SK-N-SH treated with all-trans-retinoic acid at 6 μM for 48 hours (cell line): ENCODE results near the gene GPD1.

Experiments
- ATAC-seq: fragments of 200-7000 bp; cut with Tn5 transposase; 3 replicates; pipeline ENCODE4 v1.9.1; 2020; ENCODE audit warnings: mild to moderate bottlenecking, moderate library complexity
- ARNTL ChIP-seq: fragments of 450-650 bp; formaldehyde crosslinking; IDR thresholded peaks from 2 replicates; pipeline ENCODE4 v1.5.0; 2020; ENCODE audit warnings: low read depth, mild to moderate bottlenecking, moderate library complexity, borderline replicate concordance
- BACH2 ChIP-seq: fragments of 250-450 bp; sonication (Bioruptor Pico); IDR thresholded peaks from 2 replicates; pipeline ENCODE4 v1.9.0; 2021; ENCODE audit warnings: mild to moderate bottlenecking, borderline replicate concordance
- CSDC2 ChIP-seq: fragments of 250-450 bp; sonication (Bioruptor Pico); IDR thresholded peaks from 2 replicates; pipeline ENCODE4 v1.5.0; 2020; ENCODE audit warnings: mild to moderate bottlenecking, moderate library complexity
- GLIS3 ChIP-seq: fragments of 250-450 bp; sonication (Bioruptor Pico); IDR thresholded peaks from 2 replicates; pipeline ENCODE4 v1.5.0; 2020; ENCODE audit warnings: mild to moderate bottlenecking, moderate library complexity
- ISL1 ChIP-seq: fragments of 250-450 bp; sonication (Bioruptor Pico); IDR thresholded peaks from 2 replicates; pipeline ENCODE4 v2.1.2; 2022; ENCODE audit warnings: mild to moderate bottlenecking, moderate library complexity
- OSR1 ChIP-seq: fragments of 250-450 bp; sonication (Bioruptor Pico); IDR thresholded peaks from 2 replicates; pipeline ENCODE4 v1.8.0; 2022; ENCODE audit warnings: moderate library complexity, mild to moderate bottlenecking, inconsistent platforms
- PPARA ChIP-seq: fragments of 250-450 bp; sonication (Bioruptor Pico); IDR thresholded peaks from 2 replicates; pipeline ENCODE4 v1.5.0; 2020; ENCODE audit warnings: mild to moderate bottlenecking, borderline replicate concordance
- RARB ChIP-seq: fragments of 250-450 bp; sonication (Bioruptor Pico); IDR thresholded peaks from 2 replicates; pipeline ENCODE4 v1.8.0; 2021; ENCODE audit warnings: mild to moderate bottlenecking, moderate library complexity
- TCF4 ChIP-seq: fragments of 250-450 bp; sonication (Bioruptor Pico); IDR thresholded peaks from 2 replicates; pipeline ENCODE4 v1.8.0; 2021; ENCODE audit warnings: mild to moderate bottlenecking, moderate library complexity, borderline replicate concordance
- TOX ChIP-seq: fragments of 250-450 bp; sonication (Bioruptor Pico); IDR thresholded peaks from 2 replicates; pipeline ENCODE4 v1.8.0; 2021; ENCODE audit warnings: mild to moderate bottlenecking, moderate library complexity, borderline replicate concordance
- ZC3H10 ChIP-seq: fragments of 250-450 bp; sonication (Bioruptor Pico); IDR thresholded peaks from 2 replicates; pipeline ENCODE4 v1.5.1; 2021; ENCODE audit warnings: mild to moderate bottlenecking, moderate library complexity
- ZFP3 ChIP-seq: fragments of 250-450 bp; sonication (Bioruptor Pico); IDR thresholded peaks from 2 replicates; pipeline ENCODE4 v1.5.0; 2020; ENCODE audit warnings: mild to moderate bottlenecking, moderate library complexity
- ZFP30 ChIP-seq: fragments of 450-650 bp; formaldehyde crosslinking; IDR thresholded peaks from 2 replicates; pipeline ENCODE4 v1.5.0; 2022; ENCODE audit warnings: mild to moderate bottlenecking, moderate library complexity
- ZNF8 ChIP-seq: fragments of 450-650 bp; formaldehyde crosslinking; IDR thresholded peaks from 2 replicates; pipeline ENCODE4 v1.5.0; 2020; ENCODE audit warnings: mild to moderate bottlenecking, moderate library complexity
- TF ChIP-seq, protein P1 (sequence below): fragments of 250-450 bp; sonication (Bioruptor Pico); IDR thresholded peaks from 2 replicates; pipeline ENCODE4 v1.5.0; 2020; ENCODE audit warnings: mild to moderate bottlenecking, moderate library complexity
- TF ChIP-seq, protein P2 (sequence below): fragments of 250-450 bp; sonication (Bioruptor Pico); IDR thresholded peaks from 2 replicates; pipeline ENCODE4 v1.5.1; 2020; ENCODE audit warnings: low read depth, mild to moderate bottlenecking, moderate library complexity
- TF ChIP-seq, protein P3 (sequence below): fragments of 250-450 bp; sonication (Bioruptor Pico); IDR thresholded peaks from 2 replicates; pipeline ENCODE4 v1.5.1; 2021; ENCODE audit warnings: mild to moderate bottlenecking, moderate library complexity
- TF ChIP-seq, protein P4 (sequence below): fragments of 250-450 bp; sonication (Bioruptor Pico); IDR thresholded peaks from 2 replicates; pipeline ENCODE4 v1.8.0; 2021; ENCODE audit warnings: low read depth, mild to moderate bottlenecking, moderate library complexity, borderline replicate concordance

The GPD1 gene

DNA sequence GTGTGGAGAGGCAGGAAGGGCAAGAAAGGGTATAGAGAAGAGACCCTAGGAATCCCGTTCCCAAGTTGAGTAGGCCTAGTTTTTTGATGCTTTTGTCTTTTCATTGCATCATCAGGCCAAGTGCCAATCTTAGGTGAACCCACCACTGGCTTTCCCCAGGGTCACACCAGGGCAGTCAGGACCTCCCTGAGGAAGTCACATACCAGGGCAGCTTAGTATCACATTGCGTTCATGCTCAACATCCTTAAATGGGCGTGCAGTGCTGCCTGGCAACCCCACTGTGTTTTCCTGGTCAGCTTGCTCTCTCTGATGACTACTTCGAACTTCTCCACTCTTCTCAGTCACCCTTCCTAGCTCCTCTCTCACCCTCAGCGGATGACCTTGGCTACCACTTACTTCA lies 37.4 kb upstream of the GPD1 start (continued):
- TF ChIP-seq, protein P1, sequence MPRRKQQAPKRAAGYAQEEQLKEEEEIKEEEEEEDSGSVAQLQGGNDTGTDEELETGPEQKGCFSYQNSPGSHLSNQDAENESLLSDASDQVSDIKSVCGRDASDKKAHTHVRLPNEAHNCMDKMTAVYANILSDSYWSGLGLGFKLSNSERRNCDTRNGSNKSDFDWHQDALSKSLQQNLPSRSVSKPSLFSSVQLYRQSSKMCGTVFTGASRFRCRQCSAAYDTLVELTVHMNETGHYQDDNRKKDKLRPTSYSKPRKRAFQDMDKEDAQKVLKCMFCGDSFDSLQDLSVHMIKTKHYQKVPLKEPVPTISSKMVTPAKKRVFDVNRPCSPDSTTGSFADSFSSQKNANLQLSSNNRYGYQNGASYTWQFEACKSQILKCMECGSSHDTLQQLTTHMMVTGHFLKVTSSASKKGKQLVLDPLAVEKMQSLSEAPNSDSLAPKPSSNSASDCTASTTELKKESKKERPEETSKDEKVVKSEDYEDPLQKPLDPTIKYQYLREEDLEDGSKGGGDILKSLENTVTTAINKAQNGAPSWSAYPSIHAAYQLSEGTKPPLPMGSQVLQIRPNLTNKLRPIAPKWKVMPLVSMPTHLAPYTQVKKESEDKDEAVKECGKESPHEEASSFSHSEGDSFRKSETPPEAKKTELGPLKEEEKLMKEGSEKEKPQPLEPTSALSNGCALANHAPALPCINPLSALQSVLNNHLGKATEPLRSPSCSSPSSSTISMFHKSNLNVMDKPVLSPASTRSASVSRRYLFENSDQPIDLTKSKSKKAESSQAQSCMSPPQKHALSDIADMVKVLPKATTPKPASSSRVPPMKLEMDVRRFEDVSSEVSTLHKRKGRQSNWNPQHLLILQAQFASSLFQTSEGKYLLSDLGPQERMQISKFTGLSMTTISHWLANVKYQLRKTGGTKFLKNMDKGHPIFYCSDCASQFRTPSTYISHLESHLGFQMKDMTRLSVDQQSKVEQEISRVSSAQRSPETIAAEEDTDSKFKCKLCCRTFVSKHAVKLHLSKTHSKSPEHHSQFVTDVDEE (CRISPR knock-in tag): no peak

DNA sequence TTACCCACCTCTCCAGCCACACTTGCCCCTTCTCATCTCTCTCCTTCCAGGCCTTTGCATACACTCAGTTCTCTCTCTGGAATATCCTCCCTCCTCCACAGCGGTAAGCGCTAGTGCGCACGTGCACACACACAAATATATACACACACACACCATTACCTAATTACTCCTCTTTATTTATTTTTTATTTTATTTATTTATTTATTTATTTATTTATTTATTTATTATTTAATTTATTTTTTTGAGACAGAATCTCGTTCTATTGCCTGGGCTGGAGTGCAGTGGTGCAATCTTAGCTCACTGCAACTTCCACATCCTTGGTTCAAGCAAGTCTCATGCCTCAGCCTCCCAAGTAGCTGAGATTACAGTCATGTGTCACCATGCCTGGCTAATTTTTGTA lies 34.7 kb upstream of the GPD1 start:
- no peak for TF ChIP-seq ZFP3
- TF ChIP-seq, protein P2, sequence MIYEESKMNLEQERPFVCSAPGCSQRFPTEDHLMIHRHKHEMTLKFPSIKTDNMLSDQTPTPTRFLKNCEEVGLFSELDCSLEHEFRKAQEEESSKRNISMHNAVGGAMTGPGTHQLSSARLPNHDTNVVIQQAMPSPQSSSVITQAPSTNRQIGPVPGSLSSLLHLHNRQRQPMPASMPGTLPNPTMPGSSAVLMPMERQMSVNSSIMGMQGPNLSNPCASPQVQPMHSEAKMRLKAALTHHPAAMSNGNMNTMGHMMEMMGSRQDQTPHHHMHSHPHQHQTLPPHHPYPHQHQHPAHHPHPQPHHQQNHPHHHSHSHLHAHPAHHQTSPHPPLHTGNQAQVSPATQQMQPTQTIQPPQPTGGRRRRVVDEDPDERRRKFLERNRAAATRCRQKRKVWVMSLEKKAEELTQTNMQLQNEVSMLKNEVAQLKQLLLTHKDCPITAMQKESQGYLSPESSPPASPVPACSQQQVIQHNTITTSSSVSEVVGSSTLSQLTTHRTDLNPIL: no peak
- TF ChIP-seq ZC3H10 (CRISPR knock-in tag): no peak
- TF ChIP-seq, protein P1 (CRISPR knock-in tag): no peak
- no peak for TF ChIP-seq TCF4 (CRISPR knock-in tag)
- TF ChIP-seq CSDC2 (CRISPR knock-in tag): no peak
- TF ChIP-seq BACH2 (CRISPR knock-in tag): no peak
- TF ChIP-seq RARB: no peak
- no peak for TF ChIP-seq ZFP30
- TF ChIP-seq, protein P3, sequence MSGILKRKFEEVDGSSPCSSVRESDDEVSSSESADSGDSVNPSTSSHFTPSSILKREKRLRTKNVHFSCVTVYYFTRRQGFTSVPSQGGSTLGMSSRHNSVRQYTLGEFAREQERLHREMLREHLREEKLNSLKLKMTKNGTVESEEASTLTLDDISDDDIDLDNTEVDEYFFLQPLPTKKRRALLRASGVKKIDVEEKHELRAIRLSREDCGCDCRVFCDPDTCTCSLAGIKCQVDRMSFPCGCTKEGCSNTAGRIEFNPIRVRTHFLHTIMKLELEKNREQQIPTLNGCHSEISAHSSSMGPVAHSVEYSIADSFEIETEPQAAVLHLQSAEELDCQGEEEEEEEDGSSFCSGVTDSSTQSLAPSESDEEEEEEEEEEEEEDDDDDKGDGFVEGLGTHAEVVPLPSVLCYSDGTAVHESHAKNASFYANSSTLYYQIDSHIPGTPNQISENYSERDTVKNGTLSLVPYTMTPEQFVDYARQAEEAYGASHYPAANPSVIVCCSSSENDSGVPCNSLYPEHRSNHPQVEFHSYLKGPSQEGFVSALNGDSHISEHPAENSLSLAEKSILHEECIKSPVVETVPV (CRISPR knock-in tag): no peak
- TF ChIP-seq, protein P4, sequence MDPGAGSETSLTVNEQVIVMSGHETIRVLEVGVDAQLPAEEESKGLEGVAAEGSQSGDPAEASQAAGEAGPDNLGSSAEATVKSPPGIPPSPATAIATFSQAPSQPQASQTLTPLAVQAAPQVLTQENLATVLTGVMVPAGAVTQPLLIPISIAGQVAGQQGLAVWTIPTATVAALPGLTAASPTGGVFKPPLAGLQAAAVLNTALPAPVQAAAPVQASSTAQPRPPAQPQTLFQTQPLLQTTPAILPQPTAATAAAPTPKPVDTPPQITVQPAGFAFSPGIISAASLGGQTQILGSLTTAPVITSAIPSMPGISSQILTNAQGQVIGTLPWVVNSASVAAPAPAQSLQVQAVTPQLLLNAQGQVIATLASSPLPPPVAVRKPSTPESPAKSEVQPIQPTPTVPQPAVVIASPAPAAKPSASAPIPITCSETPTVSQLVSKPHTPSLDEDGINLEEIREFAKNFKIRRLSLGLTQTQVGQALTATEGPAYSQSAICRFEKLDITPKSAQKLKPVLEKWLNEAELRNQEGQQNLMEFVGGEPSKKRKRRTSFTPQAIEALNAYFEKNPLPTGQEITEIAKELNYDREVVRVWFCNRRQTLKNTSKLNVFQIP (CRISPR knock-in tag): no peak
- TF ChIP-seq TOX (CRISPR knock-in tag): no peak
- TF ChIP-seq ARNTL (CRISPR knock-in tag): no peak
- TF ChIP-seq, all 23 proteins: peak for 0
- no peak for ATAC-seq

DNA sequence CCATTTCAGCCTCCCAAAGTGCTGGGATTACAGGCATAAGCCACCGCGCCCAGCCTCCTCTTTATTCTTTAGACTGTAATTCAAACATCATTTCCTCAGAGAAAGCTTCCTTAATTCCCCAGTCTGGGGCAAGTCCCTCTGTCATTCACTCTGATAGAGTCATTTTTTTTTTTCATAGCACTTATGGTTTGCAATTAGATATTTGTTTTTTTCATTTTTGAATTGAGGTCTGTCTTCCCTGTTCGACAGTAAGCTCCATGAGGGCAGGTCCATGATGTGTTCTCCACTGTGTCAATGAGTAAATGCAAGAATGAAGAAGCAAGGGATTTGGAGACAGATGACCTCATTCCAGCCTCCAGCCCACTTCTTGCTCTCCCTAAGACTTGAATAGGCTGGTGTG lies 34.3 kb upstream of the GPD1 start:
- ATAC-seq: no peak
- TF ChIP-seq, protein P3 (CRISPR knock-in tag): no peak
- no peak for TF ChIP-seq RARB
- TF ChIP-seq ZNF8 (CRISPR knock-in tag): no peak
- TF ChIP-seq CSDC2 (CRISPR knock-in tag): no peak
- no peak for TF ChIP-seq ZC3H10 (CRISPR knock-in tag)
- TF ChIP-seq GLIS3: no peak
- no peak for TF ChIP-seq ISL1 (CRISPR knock-in tag)
- TF ChIP-seq TCF4 (CRISPR knock-in tag): no peak
- TF ChIP-seq, protein P1 (CRISPR knock-in tag): no peak
- no peak for TF ChIP-seq ZFP3
- TF ChIP-seq TOX (CRISPR knock-in tag): no peak
- TF ChIP-seq ARNTL (CRISPR knock-in tag): no peak
- no peak for TF ChIP-seq OSR1 (CRISPR knock-in tag)
- TF ChIP-seq BACH2 (CRISPR knock-in tag): no peak
- no peak for TF ChIP-seq PPARA (CRISPR knock-in tag)
- TF ChIP-seq, protein P4 (CRISPR knock-in tag): no peak
- TF ChIP-seq, all 23 proteins: peak for 0
